ENCODE data around the gene QSOX2.

DNA sequence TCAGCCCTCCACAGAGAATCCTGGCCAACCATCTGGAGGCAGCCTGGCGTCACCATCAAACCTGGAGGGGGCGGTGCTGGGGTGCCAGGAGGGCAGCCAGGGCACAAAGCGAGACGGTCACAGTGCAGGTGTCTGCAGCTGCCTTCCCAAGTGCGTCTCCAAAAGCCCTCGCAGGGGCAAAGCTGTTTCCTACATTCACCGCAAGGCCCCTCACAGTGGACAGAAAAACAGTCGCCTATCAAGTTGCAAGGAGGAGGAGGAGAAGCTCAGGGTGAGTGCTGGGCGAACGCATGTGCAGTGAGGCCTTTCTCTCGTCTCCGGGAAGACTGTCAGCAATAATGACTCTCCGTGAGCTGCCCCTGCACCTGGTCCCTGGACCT, 22.7 kb downstream of the QSOX2 start:
- TF ChIP-seq POLR2AphosphoS5 (IDR thresholded peaks at IDR 0.05) (no peak), EP300 (IDR thresholded peaks at IDR 0.05) (no peak)
- TF ChIP-seq, protein P1, sequence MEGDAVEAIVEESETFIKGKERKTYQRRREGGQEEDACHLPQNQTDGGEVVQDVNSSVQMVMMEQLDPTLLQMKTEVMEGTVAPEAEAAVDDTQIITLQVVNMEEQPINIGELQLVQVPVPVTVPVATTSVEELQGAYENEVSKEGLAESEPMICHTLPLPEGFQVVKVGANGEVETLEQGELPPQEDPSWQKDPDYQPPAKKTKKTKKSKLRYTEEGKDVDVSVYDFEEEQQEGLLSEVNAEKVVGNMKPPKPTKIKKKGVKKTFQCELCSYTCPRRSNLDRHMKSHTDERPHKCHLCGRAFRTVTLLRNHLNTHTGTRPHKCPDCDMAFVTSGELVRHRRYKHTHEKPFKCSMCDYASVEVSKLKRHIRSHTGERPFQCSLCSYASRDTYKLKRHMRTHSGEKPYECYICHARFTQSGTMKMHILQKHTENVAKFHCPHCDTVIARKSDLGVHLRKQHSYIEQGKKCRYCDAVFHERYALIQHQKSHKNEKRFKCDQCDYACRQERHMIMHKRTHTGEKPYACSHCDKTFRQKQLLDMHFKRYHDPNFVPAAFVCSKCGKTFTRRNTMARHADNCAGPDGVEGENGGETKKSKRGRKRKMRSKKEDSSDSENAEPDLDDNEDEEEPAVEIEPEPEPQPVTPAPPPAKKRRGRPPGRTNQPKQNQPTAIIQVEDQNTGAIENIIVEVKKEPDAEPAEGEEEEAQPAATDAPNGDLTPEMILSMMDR (IDR thresholded peaks at IDR 0.05), result no peak

All from stomach (tissue), 4 donors.